ENCODE data around the gene FARP1.
A peak's percentile ranks its signal among the peaks of the same experiment; 100 is the strongest.

The FARP1 gene

DNA sequence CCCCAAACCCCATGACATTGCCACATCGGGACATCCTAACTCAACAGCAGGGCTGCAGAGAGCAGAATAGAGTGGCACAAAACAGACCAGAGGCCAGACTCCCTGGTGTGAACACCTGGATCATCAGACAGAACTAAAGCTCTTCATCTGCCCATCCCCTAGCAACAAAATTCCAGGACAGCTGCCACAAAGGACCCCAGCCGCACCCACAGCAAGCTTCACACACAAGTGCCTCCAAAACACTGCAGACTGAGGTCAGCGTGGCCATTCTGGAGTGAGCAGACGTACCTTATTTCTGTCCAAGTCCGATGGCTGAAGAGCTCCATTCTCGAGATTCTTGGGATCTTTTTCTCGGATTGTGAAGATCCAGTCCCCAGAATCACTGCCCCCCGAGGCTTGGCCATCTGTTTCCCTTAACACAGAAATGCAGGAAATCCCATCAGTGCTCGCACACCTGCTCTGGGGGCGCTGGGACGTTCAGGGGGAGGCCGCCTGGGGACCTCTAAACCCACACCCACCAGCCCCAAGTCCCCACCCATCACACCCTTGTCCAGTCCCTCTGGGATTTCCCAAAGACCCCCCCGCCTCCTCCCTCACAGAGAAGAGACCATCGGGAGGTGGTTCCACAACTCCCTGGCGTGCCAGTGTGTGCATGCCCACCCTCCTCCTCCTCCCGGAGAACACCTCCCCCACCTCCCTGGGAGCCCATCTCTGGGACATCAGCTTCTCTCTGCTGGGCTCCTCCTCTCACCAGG is 318.8 kb downstream of the FARP1 start:
- H3K36me3 ChIP-seq (ENCODE audit: low read depth), result peaks cover 89% of the 10 kb centered on the region
- DNase-seq (ENCODE audit: low spot score), result peak; percentile 38
- TF ChIP-seq, protein P1, sequence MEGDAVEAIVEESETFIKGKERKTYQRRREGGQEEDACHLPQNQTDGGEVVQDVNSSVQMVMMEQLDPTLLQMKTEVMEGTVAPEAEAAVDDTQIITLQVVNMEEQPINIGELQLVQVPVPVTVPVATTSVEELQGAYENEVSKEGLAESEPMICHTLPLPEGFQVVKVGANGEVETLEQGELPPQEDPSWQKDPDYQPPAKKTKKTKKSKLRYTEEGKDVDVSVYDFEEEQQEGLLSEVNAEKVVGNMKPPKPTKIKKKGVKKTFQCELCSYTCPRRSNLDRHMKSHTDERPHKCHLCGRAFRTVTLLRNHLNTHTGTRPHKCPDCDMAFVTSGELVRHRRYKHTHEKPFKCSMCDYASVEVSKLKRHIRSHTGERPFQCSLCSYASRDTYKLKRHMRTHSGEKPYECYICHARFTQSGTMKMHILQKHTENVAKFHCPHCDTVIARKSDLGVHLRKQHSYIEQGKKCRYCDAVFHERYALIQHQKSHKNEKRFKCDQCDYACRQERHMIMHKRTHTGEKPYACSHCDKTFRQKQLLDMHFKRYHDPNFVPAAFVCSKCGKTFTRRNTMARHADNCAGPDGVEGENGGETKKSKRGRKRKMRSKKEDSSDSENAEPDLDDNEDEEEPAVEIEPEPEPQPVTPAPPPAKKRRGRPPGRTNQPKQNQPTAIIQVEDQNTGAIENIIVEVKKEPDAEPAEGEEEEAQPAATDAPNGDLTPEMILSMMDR (IDR thresholded peaks at IDR 0.05; ENCODE audit: poor library complexity, severe bottlenecking), result no peak
- no peaks in the 10 kb centered on the region for H3K4me1 ChIP-seq (ENCODE audit: insufficient read depth, poor library complexity, severe bottlenecking)
- no peak overlapping the region for H3K4me3 ChIP-seq (ENCODE audit: severe bottlenecking)
- H3K9me3 ChIP-seq (ENCODE audit: severe bottlenecking), result no peaks in the 10 kb centered on the region
- no peak for ATAC-seq (ENCODE audit: low read depth)
- no peaks in the 10 kb centered on the region for H3K27me3 ChIP-seq (ENCODE audit: insufficient read depth, poor library complexity, severe bottlenecking)
- no peak overlapping the region for H3K27ac ChIP-seq (ENCODE audit: poor library complexity, severe bottlenecking)

DNA sequence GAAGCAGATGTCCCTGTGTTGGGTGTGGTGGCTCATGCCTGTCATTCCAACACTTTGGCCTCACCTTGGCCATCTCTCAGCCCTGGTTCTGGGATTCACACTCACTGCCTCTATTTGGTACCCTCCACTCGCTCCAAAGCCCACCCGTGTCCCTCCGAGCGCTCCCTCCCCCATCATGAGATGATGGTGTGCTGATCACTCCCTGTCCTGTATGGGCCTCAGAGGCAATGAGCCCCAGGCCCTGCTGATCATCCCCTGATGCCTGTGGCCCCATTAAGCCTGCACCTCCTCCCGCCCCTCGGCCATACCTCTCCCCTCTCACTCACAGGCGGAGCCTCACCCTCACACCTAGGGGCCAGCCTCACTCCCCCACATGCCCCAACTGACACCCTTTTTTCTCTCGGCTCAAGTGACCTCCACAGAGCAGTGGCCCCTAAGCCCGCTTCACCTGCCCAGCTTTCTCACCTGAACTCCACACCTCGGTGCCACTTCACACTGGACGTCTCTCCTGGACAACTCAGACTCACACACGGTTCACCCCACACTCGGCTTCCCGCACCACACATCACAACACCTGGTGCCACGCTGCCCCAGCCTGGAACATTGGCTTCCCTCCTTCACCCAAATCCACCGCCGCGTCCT is 319.5 kb downstream of the FARP1 start:
- DNase-seq (ENCODE audit: low spot score), result no peak
- Histone ChIP-seq H3K9me3 (ENCODE audit: severe bottlenecking) (no peaks in the 10 kb centered on the region), H3K27ac (ENCODE audit: poor library complexity, severe bottlenecking) (no peak overlapping the region), H3K27me3 (ENCODE audit: insufficient read depth, poor library complexity, severe bottlenecking) (no peaks in the 10 kb centered on the region), H3K4me3 (ENCODE audit: severe bottlenecking) (no peak overlapping the region), H3K4me1 (ENCODE audit: insufficient read depth, poor library complexity, severe bottlenecking) (no peaks in the 10 kb centered on the region), H3K36me3 (ENCODE audit: low read depth) (peaks cover 91% of the 10 kb centered on the region)
- TF ChIP-seq, protein P1 (IDR thresholded peaks at IDR 0.05; ENCODE audit: poor library complexity, severe bottlenecking), result no peak
- no peak for ATAC-seq (ENCODE audit: low read depth)

DNA sequence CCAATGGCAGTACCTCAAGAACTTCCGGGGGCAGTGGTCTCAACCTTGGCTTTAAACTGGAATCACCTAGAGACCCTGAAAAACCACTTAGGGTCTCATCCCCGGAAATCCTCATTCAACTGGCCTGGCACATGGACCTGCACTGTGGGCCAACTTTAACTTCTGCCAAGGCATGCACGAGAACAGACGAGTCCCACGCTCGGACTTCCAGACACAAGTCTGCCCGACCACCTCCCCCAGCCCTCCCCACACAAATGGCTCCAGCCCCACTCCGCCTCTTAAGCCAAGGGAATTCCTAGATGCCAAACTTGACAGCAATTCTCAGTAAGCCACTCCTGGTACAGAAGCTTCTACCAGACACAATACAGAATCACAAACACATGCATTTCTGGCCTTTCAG is 320.1 kb downstream of the FARP1 start:
- Histone ChIP-seq H3K27ac (ENCODE audit: poor library complexity, severe bottlenecking) (no peak overlapping the region), H3K36me3 (ENCODE audit: low read depth) (peaks cover 91% of the 10 kb centered on the region), H3K27me3 (ENCODE audit: insufficient read depth, poor library complexity, severe bottlenecking) (no peaks in the 10 kb centered on the region), H3K9me3 (ENCODE audit: severe bottlenecking) (no peaks in the 10 kb centered on the region), H3K4me1 (ENCODE audit: insufficient read depth, poor library complexity, severe bottlenecking) (no peaks in the 10 kb centered on the region), H3K4me3 (ENCODE audit: severe bottlenecking) (no peak overlapping the region)
- DNase-seq (ENCODE audit: low spot score), result no peak
- no peak for ATAC-seq (ENCODE audit: low read depth)
- TF ChIP-seq, protein P1 (IDR thresholded peaks at IDR 0.05; ENCODE audit: poor library complexity, severe bottlenecking), result no peak

DNA sequence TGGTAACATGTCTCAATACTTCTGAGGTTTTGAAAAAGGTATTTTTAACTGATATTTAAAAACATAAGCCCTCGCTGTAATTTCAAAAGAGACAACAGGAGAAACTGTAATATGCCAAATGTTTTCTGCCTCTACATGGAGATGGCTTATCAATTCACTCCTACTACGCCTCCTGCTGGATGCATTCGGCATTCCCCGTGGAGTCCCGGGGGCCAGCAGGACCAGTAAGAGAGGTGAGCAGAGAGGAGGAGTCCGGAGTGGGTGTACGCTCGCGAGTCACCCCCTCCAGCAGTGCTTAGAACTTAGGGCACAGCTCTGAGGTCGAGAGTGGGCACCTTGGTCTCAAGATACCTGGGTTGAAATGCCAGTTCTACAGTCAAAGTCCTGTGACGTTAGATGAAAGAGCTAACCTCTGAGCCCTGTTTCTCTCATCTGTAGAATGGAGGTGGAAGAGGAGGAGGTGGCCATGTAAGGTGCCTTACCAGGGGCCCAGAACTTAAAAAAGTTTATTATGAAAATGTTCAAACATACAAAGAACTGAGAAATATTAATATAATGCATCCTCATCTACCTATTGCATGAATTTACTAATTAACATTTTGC is 323.8 kb downstream of the FARP1 start:
- Histone ChIP-seq H3K9me3 (ENCODE audit: severe bottlenecking) (no peaks in the 10 kb centered on the region), H3K27me3 (ENCODE audit: insufficient read depth, poor library complexity, severe bottlenecking) (no peaks in the 10 kb centered on the region), H3K27ac (ENCODE audit: poor library complexity, severe bottlenecking) (no peak overlapping the region), H3K4me1 (ENCODE audit: insufficient read depth, poor library complexity, severe bottlenecking) (no peaks in the 10 kb centered on the region), H3K4me3 (ENCODE audit: severe bottlenecking) (no peak overlapping the region), H3K36me3 (ENCODE audit: low read depth) (peaks cover 97% of the 10 kb centered on the region)
- ATAC-seq (ENCODE audit: low read depth), result peak; percentile 76
- DNase-seq (ENCODE audit: low spot score), result no peak
- TF ChIP-seq, protein P1 (IDR thresholded peaks at IDR 0.05; ENCODE audit: poor library complexity, severe bottlenecking), result peak; percentile 47

Measured in RWPE2 (cell line).